Epidermal melanocyte (primary cell): ENCODE data around the gene HOXD11.

Experiments used
- DNase-seq: peaks from one replicate; pipeline ENCODE4 v3.0.0; 2011; ENCODE audit warnings: low spot score; ENCODE audit not compliant: insufficient read length

Gene HOXD11

GRCh38 chr2:176131848-176132158 is 24.7 kb downstream of the HOXD11 start:
- no peak for DNase-seq

DNA sequence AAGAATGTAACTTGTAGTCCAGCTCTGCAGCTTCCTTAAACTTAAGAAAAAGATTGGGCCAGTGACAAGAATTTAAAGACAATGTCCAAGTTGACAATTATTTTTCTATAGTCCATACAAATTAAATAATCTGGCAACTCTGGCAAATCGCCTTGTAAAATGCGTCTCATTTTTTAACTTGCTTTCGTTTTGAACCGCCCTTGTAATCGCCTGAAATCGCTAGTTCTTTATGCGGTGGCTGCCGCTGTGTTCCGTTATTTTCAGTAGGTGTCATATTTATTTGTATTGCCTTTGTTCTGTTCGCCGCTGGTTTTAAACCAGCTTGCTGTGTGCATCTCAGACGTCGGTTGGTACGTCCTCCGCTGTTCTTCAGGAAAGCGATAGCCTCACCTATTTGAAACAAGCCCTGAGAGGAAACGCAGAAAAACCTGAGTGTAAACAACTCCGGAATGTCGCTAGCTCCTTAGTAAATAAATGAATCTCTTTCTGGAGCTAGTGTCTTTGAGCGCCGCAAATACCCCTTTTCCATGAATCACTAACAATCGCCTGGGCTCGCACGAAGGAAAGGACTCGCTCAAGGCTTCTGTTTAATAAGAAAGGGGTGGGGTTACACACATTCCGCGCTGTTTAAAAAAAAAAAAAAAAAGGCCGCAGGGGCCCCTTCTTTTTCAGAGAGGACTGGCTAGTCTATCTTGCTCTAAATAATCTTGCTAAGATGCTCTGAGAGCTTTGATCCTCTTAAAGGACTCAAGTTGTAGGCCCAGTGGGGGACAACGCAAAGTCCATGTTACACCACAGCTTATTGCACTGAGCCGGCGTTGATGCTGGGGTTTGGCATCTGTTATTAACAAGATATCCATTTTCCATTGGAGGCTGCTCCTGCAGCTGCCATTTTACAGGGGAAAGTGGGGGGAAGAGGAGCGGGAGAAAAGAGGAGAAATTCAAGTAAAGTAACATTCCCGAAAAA is 25.4 kb downstream of the HOXD11 start:
- no peak for DNase-seq

DNA sequence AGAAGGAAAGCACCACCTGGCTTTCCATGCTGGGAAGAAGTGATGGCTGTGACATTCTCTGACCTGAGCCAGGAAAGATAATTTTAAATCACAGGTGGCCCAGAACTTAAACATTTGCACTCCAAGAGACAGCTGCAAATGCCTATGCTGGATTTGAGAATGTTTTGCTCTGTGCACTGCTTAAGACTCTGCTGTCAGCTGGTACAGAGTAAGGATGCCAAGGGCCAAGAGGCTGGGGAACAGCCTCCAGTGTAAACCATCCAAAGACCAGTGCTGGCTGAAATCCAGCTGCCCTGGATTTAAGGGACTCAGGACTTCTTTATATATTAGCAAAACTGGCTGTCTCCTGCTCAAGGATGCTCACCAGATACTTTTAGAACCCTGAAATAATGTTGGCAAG is 26.3 kb downstream of the HOXD11 start:
- no peak for DNase-seq

DNA sequence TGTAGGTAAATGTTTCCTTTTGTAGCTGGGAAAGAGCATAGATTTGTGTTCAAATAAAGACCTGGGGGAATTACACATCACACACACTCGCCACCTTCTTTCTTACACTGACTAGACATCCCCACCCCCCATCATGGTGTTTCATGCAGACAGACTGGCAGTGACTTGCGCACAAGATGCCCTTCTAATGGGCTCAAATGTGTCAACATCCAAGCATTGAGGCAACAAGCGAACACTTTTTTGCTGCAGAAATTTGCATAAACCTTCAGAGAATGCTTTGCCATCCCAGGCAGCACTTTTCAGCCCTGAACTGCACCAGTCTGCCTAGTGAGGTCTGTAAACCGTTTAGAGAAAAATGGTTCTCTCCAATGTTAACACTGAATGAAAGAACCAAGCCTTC is 27.0 kb downstream of the HOXD11 start:
- DNase-seq = no peak

DNA sequence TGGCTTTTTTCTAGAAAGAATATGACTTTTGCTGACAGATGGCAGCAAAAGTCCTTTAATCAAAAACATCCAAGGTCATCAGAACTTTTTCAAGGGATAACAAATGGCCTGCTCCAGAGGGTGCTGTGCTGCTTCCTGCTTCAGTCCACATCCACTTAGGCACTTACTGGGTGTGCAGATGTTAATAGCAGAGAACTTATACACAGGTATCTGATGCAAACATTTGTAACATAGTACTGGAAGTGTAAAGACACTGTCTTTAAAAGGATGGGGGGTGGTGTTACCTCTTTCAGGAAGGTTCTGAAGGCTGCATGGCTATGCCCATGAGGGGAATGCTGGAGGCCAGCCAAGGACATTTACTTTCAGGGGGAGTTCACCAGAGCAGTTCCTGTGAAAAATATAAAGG is 28.0 kb downstream of the HOXD11 start:
- no peak for DNase-seq

DNA sequence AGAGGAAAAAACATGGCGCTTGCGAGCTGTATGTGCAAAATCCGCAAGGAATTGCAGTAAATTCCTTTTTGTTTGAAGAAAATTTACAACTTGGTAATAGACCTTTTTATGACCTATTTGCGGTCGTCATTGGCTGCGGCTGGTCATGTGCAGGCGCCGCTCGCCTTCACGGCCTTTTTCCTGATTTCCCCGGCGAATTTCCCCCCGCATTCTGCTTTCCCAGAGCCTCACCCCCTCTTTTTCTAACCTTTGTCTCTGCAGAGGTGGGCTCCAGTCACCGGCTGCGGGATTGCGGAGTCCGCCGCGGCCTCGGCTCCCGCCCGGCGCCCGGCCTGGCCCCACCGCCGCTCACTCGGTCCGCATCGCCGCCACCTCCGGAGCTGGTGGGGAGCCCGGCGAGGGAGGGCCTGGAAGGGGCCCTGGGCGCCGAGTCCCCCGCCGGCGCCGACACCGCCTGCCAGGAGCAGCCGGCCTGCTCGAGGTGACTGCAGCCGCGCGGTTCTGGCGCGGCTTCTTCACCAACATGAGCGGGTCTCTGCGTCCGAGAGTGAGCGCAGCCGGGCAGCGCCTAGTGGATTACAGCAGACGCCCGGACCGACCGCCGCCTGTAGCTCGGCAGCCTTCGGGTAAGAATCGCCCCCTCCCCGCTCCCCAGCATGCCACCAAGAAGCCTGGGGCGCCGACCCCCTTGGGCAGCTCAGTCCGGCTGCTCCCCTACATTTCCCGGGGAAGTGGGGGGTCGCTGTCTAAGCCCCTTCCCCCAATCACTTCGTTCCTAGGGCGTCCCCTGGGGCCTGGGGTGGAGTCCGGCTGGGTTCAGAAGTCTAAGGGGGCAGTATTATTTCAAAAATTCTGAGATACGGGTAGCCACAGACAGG is 29.5 kb downstream of the HOXD11 start:
- no peak for DNase-seq

DNA sequence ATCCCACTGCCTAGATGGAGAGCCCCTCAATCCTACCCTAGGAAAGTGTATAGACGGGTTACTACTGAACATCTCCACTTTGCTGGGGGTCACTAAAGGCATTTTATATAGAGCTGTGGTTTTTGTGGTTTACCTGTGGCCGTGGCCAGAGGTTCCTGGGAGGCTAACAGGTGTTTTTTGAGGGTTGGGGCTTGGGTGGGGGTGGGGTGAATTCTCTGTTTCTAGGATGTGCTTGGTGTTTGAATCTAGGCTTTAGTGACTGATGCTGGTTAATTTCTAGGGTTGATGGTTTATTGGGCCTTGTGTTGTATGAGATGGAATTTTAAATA is 30.1 kb downstream of the HOXD11 start:
- no peak for DNase-seq

GRCh38 chr2:176137906-176138305 is 30.8 kb downstream of the HOXD11 start:
- no peak for DNase-seq

DNA sequence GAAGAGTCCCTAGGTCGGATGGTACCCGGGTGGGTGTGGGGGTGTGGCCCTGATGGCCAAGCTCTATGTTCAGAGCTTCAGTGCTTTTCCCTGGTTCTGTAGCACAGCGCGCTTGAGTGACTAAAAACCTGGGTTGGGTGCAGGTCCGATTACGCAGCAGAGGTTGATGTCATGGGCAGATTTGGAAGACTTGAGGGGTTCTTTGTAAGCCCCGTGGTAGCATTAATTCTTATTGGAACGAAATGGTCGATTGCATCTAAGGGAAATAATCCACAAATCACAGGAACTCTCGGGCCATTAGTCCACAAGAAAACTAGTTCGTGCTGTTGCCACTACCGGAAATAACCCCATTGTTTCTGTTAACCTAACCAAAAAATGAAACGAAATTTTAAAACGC is 31.4 kb downstream of the HOXD11 start:
- no peak for DNase-seq

- DNase-seq = no peak
Observed at GRCh38 chr2:176138923-176139660, 32.0 kb downstream of the HOXD11 start.

- DNase-seq = no peak
Observed at GRCh38 chr2:176139661-176140512, 32.8 kb downstream of the HOXD11 start.

- peak; percentile 84 for DNase-seq
Observed at GRCh38 chr2:176140513-176141317, 33.6 kb downstream of the HOXD11 start.

GRCh38 chr2:176142281-176142680 is 35.2 kb downstream of the HOXD11 start:
- DNase-seq = no peak

GRCh38 chr2:176145085-176145969 is 38.2 kb downstream of the HOXD11 start:
- no peak for DNase-seq

- no peak for DNase-seq
Observed at GRCh38 chr2:176146101-176146500, 39.0 kb downstream of the HOXD11 start.

GRCh38 chr2:176146645-176147044 is 39.6 kb downstream of the HOXD11 start:
- no peak for DNase-seq

DNA sequence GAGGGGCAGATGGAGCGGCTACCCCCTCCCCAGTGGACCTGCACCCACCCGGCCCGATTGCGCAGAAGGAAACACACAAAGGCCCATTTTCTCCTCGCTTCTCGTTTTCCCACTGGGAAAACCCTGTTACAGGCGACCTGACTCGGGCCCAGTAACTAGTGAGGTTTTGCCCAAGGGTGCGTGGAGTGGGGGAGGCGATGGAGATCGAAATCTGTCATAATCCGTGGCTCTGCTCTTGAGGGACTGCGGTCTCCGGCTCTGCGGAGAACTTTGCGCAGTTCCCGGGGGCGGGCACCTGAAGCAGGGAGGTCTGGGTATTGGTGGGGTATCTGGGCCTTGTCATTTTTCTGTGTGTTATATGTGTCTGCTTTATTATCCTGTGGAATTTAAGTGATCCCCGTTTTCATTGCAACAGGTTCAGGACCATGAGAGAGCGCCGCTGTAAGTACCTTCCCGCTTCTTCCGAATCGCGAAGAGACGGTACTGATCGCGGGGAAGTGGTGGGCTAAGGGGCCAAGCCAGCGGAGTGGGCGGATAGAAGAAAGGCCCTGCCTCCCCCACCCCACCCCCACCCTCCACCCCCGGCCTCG is 40.2 kb downstream of the HOXD11 start:
- no peak for DNase-seq

DNA sequence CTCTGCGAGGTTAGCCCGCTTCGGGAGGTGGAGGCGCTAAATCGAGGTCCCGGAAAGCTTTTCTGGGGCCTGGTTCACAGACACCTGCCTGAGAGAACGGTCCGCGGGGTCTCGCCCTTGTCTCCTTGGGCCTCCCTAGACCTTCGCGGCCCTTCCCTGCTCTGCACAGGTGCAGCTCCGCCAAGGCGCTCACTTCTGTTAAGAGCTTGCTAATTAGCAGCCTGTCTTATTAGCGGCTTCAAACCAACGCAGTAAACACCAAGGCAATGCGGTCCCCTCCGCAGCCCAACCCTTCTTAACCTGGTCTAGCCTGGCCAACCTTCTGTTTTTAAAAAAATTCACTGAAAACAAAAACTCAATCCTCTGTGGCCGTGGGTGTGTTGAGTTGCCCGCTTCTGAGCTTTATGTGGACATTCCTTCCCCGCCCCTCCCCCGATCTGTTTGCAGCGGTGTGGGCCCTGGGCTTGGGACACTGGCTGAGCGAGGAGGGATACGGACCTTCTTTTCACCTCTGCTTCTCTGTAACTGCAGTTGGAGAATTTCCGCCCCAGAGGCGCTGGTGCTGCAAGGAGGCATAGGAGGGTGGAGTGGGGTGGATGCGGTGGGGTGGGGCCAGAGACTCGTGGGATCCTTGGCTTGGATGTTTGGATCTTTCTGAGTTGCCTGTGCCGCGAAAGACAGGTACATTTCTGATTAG is 40.9 kb downstream of the HOXD11 start:
- DNase-seq = no peak
